Neural cell (in vitro differentiated cells): Measurements from ENCODE around the gene PAK4. TPM values are rescaled to one million over a fixed set of nuclear protein-coding genes. Genes with fewer than 3 reads are reported as not detected.

Experiments used
- H2AFZ ChIP-seq: fragments of 200-600, 300-800 bp; sonication (generic), shearing (Covaris generic); 2 replicates; pipeline ENCODE4 v1.6.0; 2014; ENCODE audit warnings: low read depth, mild to moderate bottlenecking, antibody characterized with exemption, low read length, moderate library complexity
- H3F3A ChIP-seq: fragments of 200-600 bp; shearing (Covaris generic); 2 replicates; pipeline ENCODE4 v1.6.1; 2016; ENCODE audit warnings: mild to moderate bottlenecking, moderate library complexity, mixed read lengths, antibody characterized with exemption, low read length; ENCODE audit not compliant: insufficient read depth, poor library complexity, severe bottlenecking
- H3K27ac ChIP-seq: fragments of 200-600, 300-800 bp; sonication (generic), shearing (Covaris generic); 2 replicates; pipeline ENCODE4 v1.5.1; 2014; ENCODE audit warnings: mild to moderate bottlenecking, low read length, moderate library complexity
- H3K27me3 ChIP-seq: fragments of 300-800, 200-600 bp; sonication (generic), shearing (Covaris generic); 2 replicates; pipeline ENCODE4 v1.6.0; 2014; ENCODE audit warnings: mild to moderate bottlenecking, low read depth, low read length, moderate library complexity; ENCODE audit not compliant: insufficient read depth
- H3K36me3 ChIP-seq: fragments of 300-800, 200-600 bp; sonication (generic), shearing (Covaris generic); 2 replicates; pipeline ENCODE4 v1.5.1; 2014; ENCODE audit warnings: mild to moderate bottlenecking, antibody characterized with exemption, low read length, moderate library complexity; ENCODE audit not compliant: insufficient read depth
- H3K4me2 ChIP-seq: fragments of 300-800, 200-600 bp; sonication (generic), shearing (Covaris generic); 2 replicates; pipeline ENCODE4 v1.6.0; 2014; ENCODE audit warnings: mild to moderate bottlenecking, low read length
- H3K4me3 ChIP-seq: fragments of 300-800, 200-600 bp; sonication (generic), shearing (Covaris generic); 2 replicates; pipeline ENCODE4 v1.5.1; 2014; ENCODE audit warnings: mild to moderate bottlenecking, low read length, moderate library complexity
- H3K79me2 ChIP-seq: fragments of 200-600 bp; shearing (Covaris generic); replicated peaks from 2 replicates; pipeline ENCODE4 v1.6.0; 2014; ENCODE audit warnings: mild to moderate bottlenecking, low read length, moderate library complexity; ENCODE audit not compliant: insufficient read depth
- H3K9ac ChIP-seq: fragments of 300-800, 200-600 bp; sonication (generic), shearing (Covaris generic); 2 replicates; pipeline ENCODE4 v1.6.1; 2016; ENCODE audit warnings: mild to moderate bottlenecking, low read length, mixed read lengths
- H3K9me2 ChIP-seq: fragments of 200-600 bp; shearing (Covaris generic); 2 replicates; pipeline ENCODE4 v1.6.1; 2016; ENCODE audit warnings: mild to moderate bottlenecking, low read length, mixed read lengths; ENCODE audit not compliant: insufficient read depth
- H3K9me3 ChIP-seq: fragments of 200-600, 300-800 bp; sonication (generic), shearing (Covaris generic); 2 replicates; pipeline ENCODE4 v1.6.1; 2016; ENCODE audit warnings: mild to moderate bottlenecking, mixed run types, low read length, moderate library complexity, mixed read lengths
- H4K20me1 ChIP-seq: fragments of 200-600 bp; shearing (Covaris generic); 2 replicates; pipeline ENCODE4 v1.6.1; 2016; ENCODE audit warnings: mild to moderate bottlenecking, mixed run types; ENCODE audit not compliant: insufficient read depth
- EP300 ChIP-seq: fragments of 450-650 bp; conservative IDR thresholded peaks from 2 replicates; pipeline ENCODE4 v1.6.1; 2014; ENCODE audit warnings: antibody characterized with exemption, mild to moderate bottlenecking, moderate library complexity; ENCODE audit not compliant: poor library complexity, severe bottlenecking
- EZH2 ChIP-seq: fragments of 200-600, 300-800 bp; shearing (Covaris generic), sonication (generic); IDR thresholded peaks from 2 replicates; pipeline ENCODE4 v1.6.1; 2014; ENCODE audit warnings: antibody characterized with exemption, low read length, borderline replicate concordance, mild to moderate bottlenecking; ENCODE audit not compliant: insufficient read depth, poor library complexity, severe bottlenecking
- MXI1 ChIP-seq: fragments of 450-650 bp; conservative IDR thresholded peaks from 2 replicates; pipeline ENCODE4 v1.6.1; 2014; ENCODE audit warnings: antibody characterized with exemption, mild to moderate bottlenecking; ENCODE audit not compliant: poor library complexity, severe bottlenecking
- POLR2AphosphoS5 ChIP-seq: IDR thresholded peaks from 2 replicates; pipeline ENCODE4 v1.6.1; 2012
- RAD21 ChIP-seq: fragments of 450-650 bp; conservative IDR thresholded peaks from 2 replicates; pipeline ENCODE4 v1.6.1; 2014; ENCODE audit warnings: antibody characterized with exemption, mild to moderate bottlenecking, moderate library complexity
- SMC3 ChIP-seq: fragments of 450-650 bp; conservative IDR thresholded peaks from 2 replicates; pipeline ENCODE4 v1.6.1; 2014; ENCODE audit warnings: antibody characterized with exemption, mild to moderate bottlenecking, moderate library complexity; ENCODE audit not compliant: poor library complexity
- TAF1 ChIP-seq: IDR thresholded peaks from 2 replicates; pipeline ENCODE4 v1.6.1; 2012; ENCODE audit warnings: low read depth
- polyA plus RNA-seq: library from polyadenylated mRNA; depleted of rRNA; stranded (reverse); fragments of >200 nt; gene quantifications from 2 replicates; pipeline ENCODE4 v1.2.3, GENCODE V29; 2014
- TF ChIP-seq, protein P1 (sequence below): fragments of 450-650 bp; IDR thresholded peaks from 2 replicates; pipeline ENCODE4 v1.5.1; 2014; ENCODE audit warnings: antibody characterized with exemption, mild to moderate bottlenecking, moderate library complexity; ENCODE audit not compliant: poor library complexity, severe bottlenecking
- TF ChIP-seq, protein P2 (sequence below): IDR thresholded peaks from 2 replicates; pipeline ENCODE4 v1.6.1; 2012; ENCODE audit warnings: borderline replicate concordance

The PAK4 gene
- polyA plus RNA-seq, 1 donor from 2014 or later: 5.4 TPM

DNA sequence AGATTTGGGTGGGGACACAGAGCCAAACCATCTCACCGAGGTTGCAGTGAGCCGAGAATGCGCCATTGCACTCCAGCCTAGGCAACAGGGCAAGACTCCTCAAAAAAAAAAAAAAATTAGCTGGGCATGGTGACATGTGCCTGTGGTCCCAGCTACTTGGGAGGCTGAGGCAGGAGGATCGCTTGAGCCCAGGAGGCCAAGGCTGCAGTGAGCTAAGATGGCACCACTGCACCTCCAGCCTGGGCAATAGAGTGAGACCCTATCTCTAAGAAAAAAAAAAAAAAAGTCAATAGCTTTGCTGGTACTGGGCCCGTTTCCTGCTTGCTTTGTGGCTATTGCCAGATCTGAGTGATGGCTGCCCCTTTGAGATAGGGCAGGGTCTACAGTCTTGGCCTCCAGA, 28.3 kb upstream of the PAK4 start:
- no peak overlapping the region for H3K4me3 ChIP-seq
- H3K9me3 ChIP-seq: no peaks in the 10 kb centered on the region
- H3K9me2 ChIP-seq: no peaks in the 10 kb centered on the region
- H3F3A ChIP-seq: no peaks in the 10 kb centered on the region
- TF ChIP-seq EP300: no peak
- TF ChIP-seq, protein P1, sequence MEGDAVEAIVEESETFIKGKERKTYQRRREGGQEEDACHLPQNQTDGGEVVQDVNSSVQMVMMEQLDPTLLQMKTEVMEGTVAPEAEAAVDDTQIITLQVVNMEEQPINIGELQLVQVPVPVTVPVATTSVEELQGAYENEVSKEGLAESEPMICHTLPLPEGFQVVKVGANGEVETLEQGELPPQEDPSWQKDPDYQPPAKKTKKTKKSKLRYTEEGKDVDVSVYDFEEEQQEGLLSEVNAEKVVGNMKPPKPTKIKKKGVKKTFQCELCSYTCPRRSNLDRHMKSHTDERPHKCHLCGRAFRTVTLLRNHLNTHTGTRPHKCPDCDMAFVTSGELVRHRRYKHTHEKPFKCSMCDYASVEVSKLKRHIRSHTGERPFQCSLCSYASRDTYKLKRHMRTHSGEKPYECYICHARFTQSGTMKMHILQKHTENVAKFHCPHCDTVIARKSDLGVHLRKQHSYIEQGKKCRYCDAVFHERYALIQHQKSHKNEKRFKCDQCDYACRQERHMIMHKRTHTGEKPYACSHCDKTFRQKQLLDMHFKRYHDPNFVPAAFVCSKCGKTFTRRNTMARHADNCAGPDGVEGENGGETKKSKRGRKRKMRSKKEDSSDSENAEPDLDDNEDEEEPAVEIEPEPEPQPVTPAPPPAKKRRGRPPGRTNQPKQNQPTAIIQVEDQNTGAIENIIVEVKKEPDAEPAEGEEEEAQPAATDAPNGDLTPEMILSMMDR: no peak
- no peak for TF ChIP-seq RAD21
- TF ChIP-seq, protein P2, sequence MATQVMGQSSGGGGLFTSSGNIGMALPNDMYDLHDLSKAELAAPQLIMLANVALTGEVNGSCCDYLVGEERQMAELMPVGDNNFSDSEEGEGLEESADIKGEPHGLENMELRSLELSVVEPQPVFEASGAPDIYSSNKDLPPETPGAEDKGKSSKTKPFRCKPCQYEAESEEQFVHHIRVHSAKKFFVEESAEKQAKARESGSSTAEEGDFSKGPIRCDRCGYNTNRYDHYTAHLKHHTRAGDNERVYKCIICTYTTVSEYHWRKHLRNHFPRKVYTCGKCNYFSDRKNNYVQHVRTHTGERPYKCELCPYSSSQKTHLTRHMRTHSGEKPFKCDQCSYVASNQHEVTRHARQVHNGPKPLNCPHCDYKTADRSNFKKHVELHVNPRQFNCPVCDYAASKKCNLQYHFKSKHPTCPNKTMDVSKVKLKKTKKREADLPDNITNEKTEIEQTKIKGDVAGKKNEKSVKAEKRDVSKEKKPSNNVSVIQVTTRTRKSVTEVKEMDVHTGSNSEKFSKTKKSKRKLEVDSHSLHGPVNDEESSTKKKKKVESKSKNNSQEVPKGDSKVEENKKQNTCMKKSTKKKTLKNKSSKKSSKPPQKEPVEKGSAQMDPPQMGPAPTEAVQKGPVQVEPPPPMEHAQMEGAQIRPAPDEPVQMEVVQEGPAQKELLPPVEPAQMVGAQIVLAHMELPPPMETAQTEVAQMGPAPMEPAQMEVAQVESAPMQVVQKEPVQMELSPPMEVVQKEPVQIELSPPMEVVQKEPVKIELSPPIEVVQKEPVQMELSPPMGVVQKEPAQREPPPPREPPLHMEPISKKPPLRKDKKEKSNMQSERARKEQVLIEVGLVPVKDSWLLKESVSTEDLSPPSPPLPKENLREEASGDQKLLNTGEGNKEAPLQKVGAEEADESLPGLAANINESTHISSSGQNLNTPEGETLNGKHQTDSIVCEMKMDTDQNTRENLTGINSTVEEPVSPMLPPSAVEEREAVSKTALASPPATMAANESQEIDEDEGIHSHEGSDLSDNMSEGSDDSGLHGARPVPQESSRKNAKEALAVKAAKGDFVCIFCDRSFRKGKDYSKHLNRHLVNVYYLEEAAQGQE: no peak
- no peak for TF ChIP-seq POLR2AphosphoS5
- no peak for TF ChIP-seq EZH2
- H3K36me3 ChIP-seq: no peaks in the 10 kb centered on the region
- H2AFZ ChIP-seq: no peak overlapping the region
- no peak overlapping the region for H3K4me2 ChIP-seq
- H3K27me3 ChIP-seq: peaks cover 3% of the 10 kb centered on the region
- H3K9ac ChIP-seq: no peak overlapping the region
- H3K79me2 ChIP-seq: no peaks in the 10 kb centered on the region
- no peak overlapping the region for H3K27ac ChIP-seq
- no peaks in the 10 kb centered on the region for H4K20me1 ChIP-seq

DNA sequence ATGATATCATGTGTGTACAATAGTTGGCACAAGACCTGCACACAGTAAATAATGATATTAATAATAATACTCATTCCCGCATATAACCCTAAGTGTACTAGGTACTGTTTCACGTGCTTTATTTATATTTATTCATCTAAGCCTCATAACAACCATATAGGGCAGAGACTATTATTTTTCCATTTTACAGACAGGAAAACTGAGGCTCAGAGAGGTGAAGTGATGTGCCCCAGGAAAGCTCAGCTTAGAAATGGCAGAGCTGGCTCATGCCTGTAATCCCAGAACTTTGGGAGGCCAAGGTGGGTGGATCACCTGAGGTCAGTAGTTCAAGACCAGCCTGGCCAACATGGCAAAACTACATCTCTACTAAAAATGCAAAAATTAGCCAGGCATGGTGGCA, 27.9 kb upstream of the PAK4 start:
- Histone ChIP-seq H3K27me3 (peaks cover 3% of the 10 kb centered on the region), H3K4me2 (no peak overlapping the region)
- TF ChIP-seq, protein P2: no peak
- TF ChIP-seq TAF1: no peak
- TF ChIP-seq RAD21: no peak
- TF ChIP-seq, protein P1: no peak
- no peak for TF ChIP-seq MXI1
- TF ChIP-seq EP300: no peak
- no peak for TF ChIP-seq SMC3

More for the DNA sequence above, 27.9 kb upstream of the PAK4 start:
- Histone ChIP-seq H3K9me2 (no peaks in the 10 kb centered on the region), H3K9me3 (no peaks in the 10 kb centered on the region), H3K4me3 (no peak overlapping the region), H3F3A (no peaks in the 10 kb centered on the region), H3K27ac (no peak overlapping the region), H3K36me3 (no peaks in the 10 kb centered on the region), H3K79me2 (no peaks in the 10 kb centered on the region), H3K9ac (no peak overlapping the region), H4K20me1 (no peaks in the 10 kb centered on the region), H2AFZ (no peak overlapping the region)
